ENCODE data around the gene BCAS4.

BCAS4 gene

DNA sequence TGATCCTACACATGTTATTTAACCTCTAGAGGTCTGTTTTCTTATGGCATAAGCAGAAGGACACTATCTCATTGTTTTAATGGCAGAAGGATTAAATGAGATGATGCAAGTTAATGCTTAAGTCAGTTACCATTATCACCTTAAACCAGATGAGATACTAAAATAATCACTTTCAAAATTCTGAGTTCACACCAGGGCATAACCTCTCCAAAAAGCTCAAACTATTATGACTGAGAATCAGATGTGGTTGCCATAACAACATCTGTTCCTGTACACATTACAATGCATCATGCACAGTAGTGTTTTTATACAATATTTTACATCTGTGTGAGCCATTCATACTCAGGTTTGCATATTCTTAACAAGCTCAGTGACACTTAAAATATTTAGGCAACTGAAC lies 126.1 kb downstream of the BCAS4 start:
- Histone ChIP-seq H3K9me3 (ENCODE audit: control insufficient read depth, low read length) (no peaks in the 10 kb centered on the region), H3K27me3 (ENCODE audit: control insufficient read depth, insufficient read depth, low read length) (no peaks in the 10 kb centered on the region), H3K36me3 (ENCODE audit: control insufficient read depth, insufficient read depth, low read length) (peaks cover 4% of the 10 kb centered on the region), H3K4me3 (ENCODE audit: low read length) (no peak overlapping the region), H3K9ac (ENCODE audit: low read length) (no peak overlapping the region), H3K4me1 (ENCODE audit: control insufficient read depth, insufficient read depth, low read length) (peaks cover 13% of the 10 kb centered on the region)

DNA sequence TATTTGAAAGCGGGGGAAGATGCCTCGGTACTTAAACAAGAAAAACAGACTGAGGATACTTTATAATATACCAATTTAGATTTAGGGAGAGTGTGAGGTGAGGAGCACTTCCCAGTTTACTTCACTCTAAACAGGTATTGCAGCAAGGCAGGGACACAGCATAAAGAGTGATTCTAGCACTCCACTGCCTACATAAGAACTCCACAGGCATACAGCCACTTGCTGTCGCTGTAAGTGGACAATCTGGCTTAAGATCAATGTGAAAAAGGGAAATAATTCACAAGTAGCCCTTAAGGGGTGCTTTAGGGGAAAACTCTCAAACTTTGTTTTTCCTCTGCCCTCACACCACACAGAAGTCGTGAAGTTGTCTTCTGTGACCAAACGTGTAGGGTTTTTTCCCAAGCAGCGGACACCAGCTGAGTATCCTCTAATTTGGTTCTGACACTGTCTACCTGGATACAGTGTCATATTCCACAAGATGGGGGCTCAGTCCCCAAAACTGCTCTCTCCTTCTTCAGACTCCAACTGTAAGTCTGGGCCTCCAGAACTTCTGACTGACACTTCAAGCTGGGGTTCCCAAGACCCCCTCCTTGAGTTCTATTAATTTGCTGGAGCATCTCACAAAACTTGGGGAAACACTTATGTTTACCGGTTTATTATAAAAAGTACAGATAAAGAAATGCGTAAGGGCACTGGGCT lies 127.1 kb downstream of the BCAS4 start:
- Histone ChIP-seq H3K4me3 (ENCODE audit: low read length) (no peak overlapping the region), H3K9me3 (ENCODE audit: control insufficient read depth, low read length) (no peaks in the 10 kb centered on the region), H3K36me3 (ENCODE audit: control insufficient read depth, insufficient read depth, low read length) (peaks cover 3% of the 10 kb centered on the region), H3K27me3 (ENCODE audit: control insufficient read depth, insufficient read depth, low read length) (no peaks in the 10 kb centered on the region), H3K4me1 (ENCODE audit: control insufficient read depth, insufficient read depth, low read length) (peaks cover 7% of the 10 kb centered on the region), H3K9ac (ENCODE audit: low read length) (no peak overlapping the region)

DNA sequence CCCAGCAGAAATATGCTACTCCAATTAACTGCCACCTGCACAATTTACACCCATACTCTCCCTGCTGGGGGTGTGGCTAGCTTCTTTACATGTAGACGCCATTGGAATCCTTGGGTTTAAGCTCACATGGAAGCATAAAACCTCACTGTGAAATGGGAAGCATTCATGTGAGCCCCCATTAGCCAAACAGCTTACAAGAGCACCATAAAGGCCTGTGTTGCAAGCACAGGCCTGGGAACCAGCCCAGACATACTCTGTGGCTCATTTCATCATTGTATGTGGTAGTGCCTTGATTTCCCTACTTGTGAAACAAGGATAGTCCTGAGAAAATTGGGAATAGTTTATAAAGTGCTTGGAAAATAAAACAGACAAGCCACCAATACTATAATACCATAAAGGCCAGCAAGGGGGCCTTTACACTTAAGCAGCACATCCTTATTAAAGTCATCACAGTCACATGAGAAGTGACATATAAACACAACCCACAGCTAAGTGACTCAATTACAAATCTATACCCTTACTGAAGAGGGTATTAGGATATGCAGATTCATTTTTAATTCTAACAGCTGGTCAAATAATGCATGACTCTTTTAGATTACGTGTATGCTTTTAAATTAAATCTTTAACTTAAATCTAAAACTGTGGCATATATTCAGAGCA lies 129.5 kb downstream of the BCAS4 start:
- H3K9ac ChIP-seq (ENCODE audit: low read length) = no peak overlapping the region
- no peaks in the 10 kb centered on the region for H3K27me3 ChIP-seq (ENCODE audit: control insufficient read depth, insufficient read depth, low read length)
- H3K36me3 ChIP-seq (ENCODE audit: control insufficient read depth, insufficient read depth, low read length) = no peaks in the 10 kb centered on the region
- H3K4me1 ChIP-seq (ENCODE audit: control insufficient read depth, insufficient read depth, low read length) = peaks cover 18% of the 10 kb centered on the region
- no peak overlapping the region for H3K4me3 ChIP-seq (ENCODE audit: low read length)
- H3K9me3 ChIP-seq (ENCODE audit: control insufficient read depth, low read length) = no peaks in the 10 kb centered on the region

DNA sequence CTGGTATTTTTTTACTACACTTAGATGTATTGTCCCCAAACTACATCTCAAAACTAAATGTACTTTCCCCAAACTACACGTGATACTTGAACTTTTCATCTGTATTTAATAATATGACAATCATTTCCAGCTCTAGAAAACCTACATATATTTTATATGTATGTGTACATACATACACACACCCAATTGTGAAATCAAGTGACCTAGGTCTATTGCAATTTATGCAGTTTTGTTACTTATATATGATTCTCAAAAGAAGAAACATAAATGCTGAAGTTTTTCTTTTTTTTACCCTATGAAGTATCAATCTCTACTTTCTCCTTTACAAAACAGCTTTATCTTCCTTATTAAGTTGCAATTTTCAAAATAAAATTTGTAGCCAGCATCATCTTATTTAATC lies 131.7 kb downstream of the BCAS4 start:
- no peaks in the 10 kb centered on the region for H3K27me3 ChIP-seq (ENCODE audit: control insufficient read depth, insufficient read depth, low read length)
- no peak overlapping the region for H3K9ac ChIP-seq (ENCODE audit: low read length)
- H3K4me1 ChIP-seq (ENCODE audit: control insufficient read depth, insufficient read depth, low read length) = peaks cover 19% of the 10 kb centered on the region
- H3K9me3 ChIP-seq (ENCODE audit: control insufficient read depth, low read length) = no peaks in the 10 kb centered on the region
- H3K36me3 ChIP-seq (ENCODE audit: control insufficient read depth, insufficient read depth, low read length) = no peaks in the 10 kb centered on the region
- H3K4me3 ChIP-seq (ENCODE audit: low read length) = no peak overlapping the region

Data from mucosa of stomach (tissue), 1 donor.